ENCODE measurements around the gene EFNA1.

The EFNA1 gene

GRCh38 chr1:155127105-155127966, at the start of gene EFNA1:
EFNA1 (plus strand) TSS chr1:155127876; CDS start chr1:155127978, 102 bp downstream.
- peak; percentile 39 for DNase-seq

GRCh38 chr1:155078469-155079209, 49.0 kb upstream of the EFNA1 start, which contains the start of gene EFNA3:
EFNA3 (plus strand) TSS chr1:155078837; CDS start chr1:155078942, 105 bp downstream.
- DNase-seq, result peak; percentile 56

GRCh38 chr1:155079210-155079486, 48.5 kb upstream of the EFNA1 start:
- no peak for DNase-seq

GRCh38 chr1:155079487-155080311, 48.0 kb upstream of the EFNA1 start:
- no peak for DNase-seq

- peak; percentile 98 for DNase-seq
Observed at GRCh38 chr1:155080312-155081228, 47.1 kb upstream of the EFNA1 start.

- DNase-seq, result no peak
Observed at GRCh38 chr1:155081472-155082300, 46.0 kb upstream of the EFNA1 start.

GRCh38 chr1:155082301-155083051, 45.2 kb upstream of the EFNA1 start:
- DNase-seq, result no peak

- no peak for DNase-seq
Observed at GRCh38 chr1:155083052-155083541, 44.6 kb upstream of the EFNA1 start.

GRCh38 chr1:155083865-155084721, 43.6 kb upstream of the EFNA1 start:
- DNase-seq, result no peak

GRCh38 chr1:155084722-155085503, 42.8 kb upstream of the EFNA1 start:
- peak; percentile 96 for DNase-seq

- no peak for DNase-seq
Observed at GRCh38 chr1:155085504-155086127, 42.1 kb upstream of the EFNA1 start.

- no peak for DNase-seq
Observed at GRCh38 chr1:155086128-155086741, 41.4 kb upstream of the EFNA1 start.

- DNase-seq, result no peak
Observed at GRCh38 chr1:155086856-155087535, 40.7 kb upstream of the EFNA1 start.

GRCh38 chr1:155091071-155092051, 36.3 kb upstream of the EFNA1 start:
- DNase-seq, result peak; percentile 74

GRCh38 chr1:155092131-155092530, 35.5 kb upstream of the EFNA1 start:
- DNase-seq, result no peak

GRCh38 chr1:155092641-155093040, 35.0 kb upstream of the EFNA1 start:
- DNase-seq, result no peak

Data from NCI-H1105 (cell line).